COLO829 (cell line): ENCODE results near the gene ZFYVE9.

Source experiments
- DNase-seq: peaks from one replicate; pipeline ENCODE4 v3.0.0; 2012; ENCODE audit warnings: low spot score

ZFYVE9 gene

GRCh38 chr1:52337439-52337838, 195.6 kb downstream of the ZFYVE9 start:
- no peak for DNase-seq

GRCh38 chr1:52341655-52342260, 199.9 kb downstream of the ZFYVE9 start:
- no peak for DNase-seq

GRCh38 chr1:52343979-52344378, 202.1 kb downstream of the ZFYVE9 start:
- DNase-seq = no peak

GRCh38 chr1:52345252-52345651, 203.4 kb downstream of the ZFYVE9 start:
- no peak for DNase-seq

- DNase-seq = no peak
Observed at GRCh38 chr1:52346653-52347052, 204.8 kb downstream of the ZFYVE9 start.

- no peak for DNase-seq
Observed at GRCh38 chr1:52348704-52349300, 206.9 kb downstream of the ZFYVE9 start.

- no peak for DNase-seq
Observed at GRCh38 chr1:52352690-52353089, 210.8 kb downstream of the ZFYVE9 start.

GRCh38 chr1:52355436-52355835, 213.5 kb downstream of the ZFYVE9 start:
- no peak for DNase-seq

- DNase-seq = no peak
Observed at GRCh38 chr1:52355847-52356505, 214.1 kb downstream of the ZFYVE9 start.

- DNase-seq = no peak
Observed at GRCh38 chr1:52356818-52357355, 215.0 kb downstream of the ZFYVE9 start.

- no peak for DNase-seq
Observed at GRCh38 chr1:52357397-52357796, 215.5 kb downstream of the ZFYVE9 start.

- DNase-seq = no peak
Observed at GRCh38 chr1:52358851-52359497, 217.1 kb downstream of the ZFYVE9 start.

- no peak for DNase-seq
Observed at GRCh38 chr1:52359676-52360594, 218.0 kb downstream of the ZFYVE9 start.

- DNase-seq = peak; percentile 17
Observed at GRCh38 chr1:52360595-52360968, 218.7 kb downstream of the ZFYVE9 start.

GRCh38 chr1:52364235-52364839, 222.4 kb downstream of the ZFYVE9 start:
- no peak for DNase-seq

GRCh38 chr1:52365071-52365745, 223.3 kb downstream of the ZFYVE9 start:
- DNase-seq = peak; percentile 36

- peak; percentile 99 for DNase-seq
Observed at GRCh38 chr1:52365746-52366516, 224.0 kb downstream of the ZFYVE9 start, which contains the start of gene CC2D1B. TSS of gene CC2D1B (minus strand) at chr1:52366205. CDS start at chr1:52364620, 1,585 bp downstream.

GRCh38 chr1:52366517-52366827, 224.6 kb downstream of the ZFYVE9 start:
- no peak for DNase-seq

- no peak for DNase-seq
Observed at GRCh38 chr1:52367272-52367671, 225.4 kb downstream of the ZFYVE9 start.
